Mesendoderm (in vitro differentiated cells): ENCODE data around the gene ALMS1.
A peak's percentile ranks its signal among the peaks of the same experiment; 100 is the strongest.
"Not testable (repeated sequence)": the region's sequence is repeated elsewhere in the genome, so short reads cannot be mapped to it uniquely, and the experiment has no call there.

Experiments used
- DNase-seq: peaks from one replicate; pipeline ENCODE4 v3.0.0; 2013
- H2AK5ac ChIP-seq: 2 replicates; pipeline ENCODE4 v1.6.1; 2013; ENCODE audit warnings: low read length, inconsistent platforms
- H2BK120ac ChIP-seq: 2 replicates; pipeline ENCODE4 v1.6.1; 2013; ENCODE audit warnings: low read depth, mild to moderate bottlenecking, low read length, moderate library complexity, mixed read lengths
- H2BK15ac ChIP-seq: replicated peaks from 2 replicates; pipeline ENCODE4 v1.6.1; 2013; ENCODE audit warnings: low read depth, mild to moderate bottlenecking, moderate library complexity
- H2BK5ac ChIP-seq: 2 replicates; pipeline ENCODE4 v1.6.1; 2013; ENCODE audit warnings: low read length, inconsistent platforms
- H3K18ac ChIP-seq: 2 replicates; pipeline ENCODE4 v1.6.1; 2013; ENCODE audit warnings: mild to moderate bottlenecking, low read length, mixed read lengths
- H3K23ac ChIP-seq: one replicate; pipeline ENCODE4 v1.6.1; 2013; ENCODE audit warnings: low read length
- H3K27ac ChIP-seq: 2 replicates; pipeline ENCODE4 v1.5.1; 2013; ENCODE audit warnings: low read depth, mild to moderate bottlenecking, inconsistent platforms, low read length, moderate library complexity
- H3K27me3 ChIP-seq: 2 replicates; pipeline ENCODE4 v1.6.1; 2013; ENCODE audit warnings: low read length, control low read depth, mild to moderate bottlenecking, inconsistent platforms; ENCODE audit not compliant: insufficient read depth, poor library complexity
- H3K36me3 ChIP-seq: 2 replicates; pipeline ENCODE4 v1.6.1; 2013; ENCODE audit warnings: low read length, inconsistent platforms; ENCODE audit not compliant: control insufficient read depth, insufficient read depth
- H3K4ac ChIP-seq: one replicate; pipeline ENCODE4 v1.6.1; 2013; ENCODE audit warnings: low read depth, mild to moderate bottlenecking, low read length, moderate library complexity
- H3K4me1 ChIP-seq: 2 replicates; pipeline ENCODE4 v1.6.1; 2013; ENCODE audit warnings: low read depth, low read length, inconsistent platforms; ENCODE audit not compliant: control insufficient read depth
- H3K4me2 ChIP-seq: 2 replicates; pipeline ENCODE4 v1.6.1; 2013; ENCODE audit warnings: low read length
- H3K4me3 ChIP-seq: 2 replicates; pipeline ENCODE4 v1.5.1; 2013; ENCODE audit warnings: mild to moderate bottlenecking, low read length
- H3K56ac ChIP-seq: one replicate; pipeline ENCODE4 v1.6.1; 2013; ENCODE audit warnings: low read length
- H3K79me1 ChIP-seq: 2 replicates; pipeline ENCODE4 v1.6.1; 2013; ENCODE audit warnings: low read length, inconsistent platforms
- H3K79me2 ChIP-seq: 2 replicates; pipeline ENCODE4 v1.6.1; 2013; ENCODE audit warnings: mild to moderate bottlenecking, low read length; ENCODE audit not compliant: control insufficient read depth, insufficient read depth
- H3K9ac ChIP-seq: 2 replicates; pipeline ENCODE4 v1.6.1; 2013; ENCODE audit warnings: low read length, inconsistent platforms
- H4K5ac ChIP-seq: one replicate; pipeline ENCODE4 v1.6.1; 2013; ENCODE audit warnings: low read length
- H4K8ac ChIP-seq: one replicate; pipeline ENCODE4 v1.6.1; 2013; ENCODE audit warnings: low read depth, mild to moderate bottlenecking, control low read depth, low read length, moderate library complexity
- WGBS: extraction: QIAGEN DNeasy Blood & Tissue Kit; methylation state at CpG from one replicate; pipeline ENCODE4 v1.1.7; 2013; ENCODE audit warnings: low lambda C conversion rate, missing lambda C conversion rate; ENCODE audit not compliant: insufficient coverage; ENCODE audit errors: extremely low coverage; 5-methylcytosine and 5-hydroxymethylcytosine counted together

Gene ALMS1

GRCh38 chr2:73488079-73488478, 102.4 kb downstream of the ALMS1 start:
- H2AK5ac ChIP-seq = no peak overlapping the region
- no peak overlapping the region for H2BK15ac ChIP-seq
- no peaks in the 10 kb centered on the region for H3K36me3 ChIP-seq
- no peaks in the 10 kb centered on the region for H3K4me1 ChIP-seq
- no peaks in the 10 kb centered on the region for H3K79me2 ChIP-seq
- H3K4me2 ChIP-seq = no peak overlapping the region
- no peaks in the 10 kb centered on the region for H3K27me3 ChIP-seq
- H3K27ac ChIP-seq = no peak overlapping the region
- H3K18ac ChIP-seq = no peak overlapping the region
- no peak overlapping the region for H3K4me3 ChIP-seq
- H3K23ac ChIP-seq = no peak overlapping the region
- no peak overlapping the region for H4K5ac ChIP-seq
- H3K79me1 ChIP-seq = no peaks in the 10 kb centered on the region
- no peak overlapping the region for H2BK5ac ChIP-seq
- no peak for DNase-seq
- no peak overlapping the region for H3K9ac ChIP-seq
- H3K56ac ChIP-seq = no peak overlapping the region
- no peak overlapping the region for H4K8ac ChIP-seq
- H2BK120ac ChIP-seq = no peak overlapping the region
- no CpG with 5 or more reads among the region's 7 CpGs for WGBS
- no peak overlapping the region for H3K4ac ChIP-seq

DNA sequence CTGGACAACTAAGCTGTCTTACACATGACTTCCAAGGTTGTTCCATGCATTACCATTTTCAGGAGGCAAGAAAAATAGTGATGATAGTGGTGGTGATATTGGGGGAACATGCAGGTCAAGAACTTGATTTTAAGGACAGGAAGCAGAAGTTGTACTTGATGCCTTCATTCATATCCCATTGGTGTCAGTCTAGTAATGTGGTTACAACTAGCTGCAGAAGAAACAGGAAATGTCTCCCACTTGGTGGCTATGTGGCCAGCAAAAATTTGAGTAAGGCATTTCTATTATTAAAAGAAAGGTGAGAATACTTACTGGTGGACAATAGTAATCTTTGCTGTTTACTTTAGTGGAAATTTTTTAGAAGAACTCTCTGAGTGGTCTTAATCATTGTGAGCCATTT, 103.4 kb downstream of the ALMS1 start:
- no peak overlapping the region for H2BK15ac ChIP-seq
- no peak for DNase-seq
- H2AK5ac ChIP-seq = no peak overlapping the region

GRCh38 chr2:73494031-73494430, 108.4 kb downstream of the ALMS1 start:
- Histone ChIP-seq H3K27me3 (no peaks in the 10 kb centered on the region), H2BK120ac (no peak overlapping the region), H3K18ac (no peak overlapping the region), H3K9ac (no peak overlapping the region), H3K27ac (no peak overlapping the region), H3K4ac (no peak overlapping the region), H3K79me2 (no peaks in the 10 kb centered on the region), H4K8ac (no peak overlapping the region), H2BK15ac (no peak overlapping the region), H3K79me1 (no peaks in the 10 kb centered on the region), H3K4me2 (no peak overlapping the region), H2AK5ac (no peak overlapping the region), H2BK5ac (no peak overlapping the region), H3K23ac (no peak overlapping the region), H4K5ac (no peak overlapping the region), H3K36me3 (no peaks in the 10 kb centered on the region), H3K4me1 (no peaks in the 10 kb centered on the region), H3K56ac (no peak overlapping the region), H3K4me3 (no peak overlapping the region)
- no CpG with 5 or more reads among the region's 2 CpGs for WGBS
- DNase-seq = peak; percentile 88

More for the DNA sequence above, 103.4 kb downstream of the ALMS1 start:
- Histone ChIP-seq H3K79me2 (no peaks in the 10 kb centered on the region), H3K79me1 (no peaks in the 10 kb centered on the region), H3K56ac (no peak overlapping the region), H3K4ac (no peak overlapping the region), H3K4me3 (no peak overlapping the region), H3K9ac (no peak overlapping the region), H4K8ac (no peak overlapping the region), H3K36me3 (no peaks in the 10 kb centered on the region), H2BK5ac (no peak overlapping the region), H4K5ac (no peak overlapping the region), H3K23ac (no peak overlapping the region), H2BK120ac (no peak overlapping the region), H3K4me2 (no peak overlapping the region), H3K27me3 (no peaks in the 10 kb centered on the region), H3K18ac (no peak overlapping the region), H3K27ac (no peak overlapping the region), H3K4me1 (no peaks in the 10 kb centered on the region)

DNA sequence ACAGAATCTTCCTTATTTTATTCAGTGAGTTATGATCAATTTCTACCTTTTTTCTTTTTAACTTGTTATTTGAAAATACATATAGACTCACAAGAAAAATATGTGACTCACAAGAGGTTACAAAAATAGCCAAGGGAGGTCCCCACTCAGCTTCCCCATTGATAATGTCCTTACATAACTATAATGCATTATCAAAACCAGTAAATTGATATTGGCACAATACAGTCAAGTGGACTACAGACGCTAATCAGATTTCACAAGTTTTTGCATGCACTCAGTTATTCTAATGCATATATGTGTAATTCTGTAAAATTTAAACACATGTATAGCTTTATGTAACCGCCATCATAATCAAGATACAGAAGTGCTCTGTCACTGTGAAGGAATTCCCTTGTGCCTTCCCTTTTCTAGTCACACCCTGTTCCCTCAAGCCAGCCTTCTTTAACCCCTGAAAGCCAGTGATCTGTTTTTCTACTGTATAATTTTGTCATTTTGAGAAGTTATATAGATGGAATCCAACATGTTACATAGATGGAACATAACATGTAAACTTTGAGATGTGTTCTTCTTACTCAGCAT, 118.4 kb downstream of the ALMS1 start:
- Histone ChIP-seq H2AK5ac (no peak overlapping the region), H3K4me3 (no peak overlapping the region), H3K18ac (no peak overlapping the region), H3K36me3 (no peaks in the 10 kb centered on the region), H3K27ac (no peak overlapping the region), H3K4me1 (no peaks in the 10 kb centered on the region), H4K8ac (no peak overlapping the region), H3K27me3 (no peaks in the 10 kb centered on the region), H3K79me1 (no peaks in the 10 kb centered on the region), H3K56ac (no peak overlapping the region), H2BK120ac (no peak overlapping the region), H3K23ac (no peak overlapping the region), H3K4ac (no peak overlapping the region), H3K79me2 (no peaks in the 10 kb centered on the region), H3K4me2 (no peak overlapping the region), H4K5ac (no peak overlapping the region), H3K9ac (no peak overlapping the region), H2BK15ac (no peak overlapping the region), H2BK5ac (no peak overlapping the region)
- no peak for DNase-seq
- no CpG with 5 or more reads among the region's 2 CpGs for WGBS

DNA sequence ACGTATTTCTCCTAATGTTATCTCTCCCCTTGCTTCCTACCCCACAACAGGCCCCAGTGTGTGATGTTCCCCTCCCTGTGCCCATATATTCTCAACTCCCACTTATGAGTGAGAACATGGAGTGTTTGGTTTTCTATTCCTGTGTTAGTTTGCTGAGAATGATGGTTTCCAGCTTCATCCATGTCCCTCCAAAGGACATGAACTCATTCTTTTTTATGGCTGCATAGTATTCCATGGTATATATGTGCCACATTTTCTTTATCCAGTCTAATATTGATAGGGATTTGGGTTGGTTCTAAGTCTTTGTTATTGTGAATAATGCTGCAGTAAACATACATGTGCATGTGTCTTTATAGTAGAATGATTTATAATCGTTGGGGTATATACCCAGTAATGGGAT, 119.2 kb downstream of the ALMS1 start:
- H3K27me3 ChIP-seq = not testable (repeated sequence)

GRCh38 chr2:73510470-73510869, 124.8 kb downstream of the ALMS1 start:
- not testable (repeated sequence) for H3K4ac ChIP-seq, H3K4me2 ChIP-seq, H3K79me2 ChIP-seq, H3K4me1 ChIP-seq, H2AK5ac ChIP-seq, H3K23ac ChIP-seq, H4K8ac ChIP-seq, H3K79me1 ChIP-seq, H3K56ac ChIP-seq, H2BK15ac ChIP-seq, H2BK5ac ChIP-seq, H4K5ac ChIP-seq, H3K4me3 ChIP-seq, H3K27ac ChIP-seq, H3K9ac ChIP-seq, H3K18ac ChIP-seq, H3K27me3 ChIP-seq, DNase-seq, H3K36me3 ChIP-seq, H2BK120ac ChIP-seq
- no CpG with 5 or more reads among the region's 5 CpGs for WGBS

More for the DNA sequence above, 119.2 kb downstream of the ALMS1 start:
- DNase-seq, H2BK120ac ChIP-seq, H3K18ac ChIP-seq, H2AK5ac ChIP-seq, H3K4me3 ChIP-seq, H3K79me1 ChIP-seq, H2BK5ac ChIP-seq, H3K23ac ChIP-seq, H3K4ac ChIP-seq, H3K27ac ChIP-seq, H4K8ac ChIP-seq, H3K36me3 ChIP-seq, H3K4me1 ChIP-seq, H3K56ac ChIP-seq, H3K4me2 ChIP-seq, H2BK15ac ChIP-seq, H3K9ac ChIP-seq, H4K5ac ChIP-seq, H3K79me2 ChIP-seq: not testable (repeated sequence)
- WGBS = no CpG with 5 or more reads among the region's 2 CpGs
